Measurements from ENCODE around the gene COX6B2.

DNA sequence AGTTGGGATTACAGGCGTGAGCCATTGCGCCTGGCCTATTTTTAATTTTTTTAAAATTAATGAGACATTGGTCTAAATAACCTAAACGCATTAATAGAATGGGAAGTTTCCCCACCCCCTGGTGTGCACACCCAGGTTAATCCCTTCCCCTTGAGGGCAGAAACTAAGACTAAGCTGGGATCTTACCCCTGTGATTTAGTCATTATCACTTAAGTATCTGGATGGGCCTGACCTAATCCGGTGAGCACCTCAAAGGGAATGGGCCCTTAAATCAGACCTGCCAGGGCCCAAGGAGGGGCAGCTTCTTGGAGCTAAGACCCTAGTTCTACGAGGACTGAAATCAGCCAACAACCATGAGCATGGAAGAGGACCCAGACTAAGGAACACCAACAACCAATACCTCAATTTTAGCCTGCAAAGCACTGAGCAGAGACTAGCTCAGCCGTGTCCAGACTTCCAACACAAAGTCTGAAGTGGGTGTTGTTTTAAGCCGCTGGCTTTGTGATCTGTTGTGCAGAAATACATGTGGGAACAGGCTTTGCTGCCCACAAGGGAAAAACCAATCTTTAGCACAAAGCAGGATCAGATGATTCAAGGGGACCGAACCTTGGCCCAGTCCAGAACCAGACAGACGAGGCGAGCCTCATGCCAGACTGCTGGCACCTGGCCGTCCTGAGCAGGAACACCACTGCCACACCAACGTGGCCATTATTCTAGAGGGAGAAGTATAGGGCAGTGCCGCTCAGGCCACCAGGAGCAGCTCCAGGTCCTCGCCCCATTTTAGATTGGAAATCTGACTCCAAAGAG, 46.0 kb upstream of the COX6B2 start:
- TF ChIP-seq, protein P1, sequence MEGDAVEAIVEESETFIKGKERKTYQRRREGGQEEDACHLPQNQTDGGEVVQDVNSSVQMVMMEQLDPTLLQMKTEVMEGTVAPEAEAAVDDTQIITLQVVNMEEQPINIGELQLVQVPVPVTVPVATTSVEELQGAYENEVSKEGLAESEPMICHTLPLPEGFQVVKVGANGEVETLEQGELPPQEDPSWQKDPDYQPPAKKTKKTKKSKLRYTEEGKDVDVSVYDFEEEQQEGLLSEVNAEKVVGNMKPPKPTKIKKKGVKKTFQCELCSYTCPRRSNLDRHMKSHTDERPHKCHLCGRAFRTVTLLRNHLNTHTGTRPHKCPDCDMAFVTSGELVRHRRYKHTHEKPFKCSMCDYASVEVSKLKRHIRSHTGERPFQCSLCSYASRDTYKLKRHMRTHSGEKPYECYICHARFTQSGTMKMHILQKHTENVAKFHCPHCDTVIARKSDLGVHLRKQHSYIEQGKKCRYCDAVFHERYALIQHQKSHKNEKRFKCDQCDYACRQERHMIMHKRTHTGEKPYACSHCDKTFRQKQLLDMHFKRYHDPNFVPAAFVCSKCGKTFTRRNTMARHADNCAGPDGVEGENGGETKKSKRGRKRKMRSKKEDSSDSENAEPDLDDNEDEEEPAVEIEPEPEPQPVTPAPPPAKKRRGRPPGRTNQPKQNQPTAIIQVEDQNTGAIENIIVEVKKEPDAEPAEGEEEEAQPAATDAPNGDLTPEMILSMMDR (IDR thresholded peaks at IDR 0.05; ENCODE audit: insufficient read depth, low read depth, low read length) = no peak
- no peak for TF ChIP-seq EZH2 (IDR thresholded peaks at IDR 0.05; ENCODE audit: insufficient read depth, low read length)

Data from astrocyte (in vitro differentiated cells and primary cell).